ENCODE results near the gene DPCD.
A peak's percentile ranks its signal among the peaks of the same experiment; 100 is the strongest.

The DPCD gene

GRCh38 chr10:101587725-101588653 is at the start of gene DPCD, which contains the start of gene POLL:
TSS of gene DPCD (plus strand) at chr10:101588321. CDS start at chr10:101588337, 16 bp downstream.
TSS of gene POLL (minus strand) at chr10:101588257. CDS start at chr10:101587360, 897 bp downstream.
- DNase-seq = peak; percentile 70

DNA sequence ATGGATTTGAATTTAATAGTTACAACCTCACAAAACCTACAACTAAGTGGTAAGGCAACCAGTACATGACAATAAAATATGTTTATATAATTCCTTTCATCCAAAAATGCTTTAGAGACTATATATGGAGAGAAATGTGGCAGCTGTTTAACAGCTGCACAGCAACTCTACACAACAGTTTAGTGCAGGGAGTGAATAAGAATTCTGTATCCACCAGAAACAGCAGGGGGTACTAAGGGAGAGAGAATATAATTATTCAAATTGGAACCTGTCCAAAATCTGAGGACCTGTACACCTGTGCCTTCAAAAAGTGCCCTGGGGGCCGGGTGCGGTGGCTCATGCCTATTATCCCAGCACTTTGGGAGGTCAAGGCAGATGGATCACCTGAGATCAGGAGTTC is 49.7 kb upstream of the DPCD start:
- DNase-seq = no peak

GRCh38 chr10:101545898-101546297 is 42.2 kb upstream of the DPCD start:
- no peak for DNase-seq

GRCh38 chr10:101550965-101551364 is 37.2 kb upstream of the DPCD start:
- no peak for DNase-seq

DNA sequence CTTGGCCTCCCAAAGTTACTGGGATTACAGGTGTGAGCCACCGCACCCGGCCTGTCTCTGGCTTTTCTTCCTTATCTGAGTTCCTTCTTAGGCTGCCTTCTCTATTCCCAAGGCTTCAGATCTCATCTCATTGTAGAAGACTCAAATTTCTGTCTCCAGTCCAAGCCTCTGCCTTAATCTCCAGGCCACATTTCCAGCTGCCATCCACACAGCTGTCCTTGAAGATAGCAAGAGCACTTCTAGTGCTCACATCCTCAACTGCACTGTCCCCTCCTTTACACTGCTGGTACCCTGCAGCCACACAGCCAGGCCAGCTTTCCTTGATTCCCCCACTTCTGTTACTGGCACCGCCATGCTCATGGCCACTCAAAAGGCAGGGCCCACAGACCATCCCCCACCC is 35.7 kb upstream of the DPCD start:
- DNase-seq = no peak

GRCh38 chr10:101557541-101557940 is 30.6 kb upstream of the DPCD start:
- no peak for DNase-seq

DNA sequence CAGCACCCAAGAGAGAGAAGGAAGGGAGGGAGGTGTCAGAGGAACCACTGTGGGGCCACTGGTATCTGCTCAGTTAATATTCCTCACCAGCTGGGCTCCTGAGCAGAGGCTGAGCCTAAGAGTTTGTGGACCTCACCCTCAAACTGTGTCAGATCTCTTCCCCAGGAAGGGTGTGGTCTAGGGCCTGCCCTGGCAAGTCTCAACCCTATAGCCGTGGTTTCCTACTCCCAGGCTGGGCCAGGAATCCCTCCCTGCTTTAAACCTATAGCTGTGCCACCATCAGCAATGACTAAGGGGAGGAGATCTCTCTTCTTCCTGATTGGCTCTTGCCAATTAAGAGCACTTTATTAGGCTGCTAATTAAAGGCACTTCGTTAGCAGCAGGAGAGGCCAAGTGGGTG is 29.9 kb upstream of the DPCD start:
- DNase-seq = no peak

DNA sequence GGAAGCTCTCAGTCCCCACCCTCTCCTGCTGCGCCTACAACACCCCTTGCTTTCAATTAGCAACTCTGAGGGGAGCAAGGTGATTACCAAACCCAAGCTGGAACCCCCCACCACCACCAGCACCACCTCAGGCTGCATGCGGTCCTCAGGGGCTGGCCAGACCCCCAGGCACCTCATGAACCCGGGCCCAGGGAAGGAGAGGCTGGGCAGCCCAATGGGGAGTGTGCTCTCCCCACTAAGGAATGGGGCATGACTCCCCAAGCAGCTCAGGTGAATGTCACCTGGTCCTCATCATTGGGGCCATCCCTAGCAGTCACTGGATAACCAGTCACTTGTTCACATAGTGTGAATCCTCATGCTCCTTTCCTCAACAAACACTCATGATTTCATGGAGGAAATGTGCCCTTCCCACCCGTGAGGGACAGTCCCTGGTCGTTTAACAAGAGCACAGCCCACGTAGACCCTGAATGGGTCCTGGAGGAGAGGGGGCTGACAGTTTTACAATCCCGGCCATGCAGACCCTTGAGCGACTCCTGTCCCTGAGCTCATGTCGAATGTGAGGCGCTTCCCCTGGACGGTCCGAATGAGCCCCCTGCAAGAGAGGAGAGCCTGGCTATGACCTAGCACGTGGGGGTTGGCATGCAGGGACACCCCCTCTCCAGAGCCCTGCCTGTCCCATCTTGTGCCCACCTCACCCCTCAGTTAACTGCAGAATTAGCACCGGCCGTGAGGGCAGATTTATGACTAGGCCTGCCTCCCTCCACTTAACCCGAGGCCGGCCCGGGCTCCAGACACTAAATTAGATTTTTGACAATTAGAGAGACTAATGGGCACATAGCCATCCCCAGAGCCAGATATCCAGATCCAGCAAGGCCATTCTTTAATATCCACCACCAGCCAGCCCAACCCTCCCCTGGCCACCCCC is 29.2 kb upstream of the DPCD start:
- DNase-seq = no peak

DNA sequence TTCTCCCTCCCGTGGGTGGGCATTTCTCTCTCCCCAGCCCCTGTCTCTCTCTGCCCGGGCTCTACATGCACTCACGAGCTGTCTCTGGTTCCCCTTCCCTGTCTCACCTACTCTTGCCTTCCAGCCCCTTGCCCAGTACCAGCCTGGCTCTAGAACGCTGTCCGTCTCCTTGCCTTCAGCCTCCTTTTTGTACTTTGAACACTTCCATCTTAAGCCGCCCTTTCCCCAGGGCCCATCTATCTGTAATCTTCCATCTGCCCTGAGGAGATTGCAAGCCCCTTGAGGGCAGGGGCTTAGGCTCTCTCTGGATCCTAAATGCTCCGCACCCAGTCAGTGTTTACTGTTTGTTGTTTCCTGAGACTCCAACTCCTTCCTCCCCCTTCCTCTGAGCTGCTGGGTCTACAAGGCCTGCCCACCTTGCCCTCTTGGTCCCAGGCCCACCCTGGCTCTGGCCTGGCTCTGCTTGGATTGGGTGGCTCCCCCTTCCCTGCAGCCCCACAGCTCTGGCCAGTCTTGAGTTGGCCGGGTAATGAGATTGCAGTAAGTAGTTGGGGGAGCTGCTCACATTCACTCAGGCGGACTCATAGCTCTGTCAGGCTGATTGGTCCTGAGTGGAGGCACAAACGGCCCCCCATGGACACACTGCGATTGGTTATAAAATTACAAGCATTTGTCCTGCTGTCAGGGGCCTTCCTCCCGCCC is 28.4 kb upstream of the DPCD start:
- DNase-seq = no peak

- DNase-seq = no peak
Observed at GRCh38 chr10:101560298-101561067, 27.6 kb upstream of the DPCD start.

DNA sequence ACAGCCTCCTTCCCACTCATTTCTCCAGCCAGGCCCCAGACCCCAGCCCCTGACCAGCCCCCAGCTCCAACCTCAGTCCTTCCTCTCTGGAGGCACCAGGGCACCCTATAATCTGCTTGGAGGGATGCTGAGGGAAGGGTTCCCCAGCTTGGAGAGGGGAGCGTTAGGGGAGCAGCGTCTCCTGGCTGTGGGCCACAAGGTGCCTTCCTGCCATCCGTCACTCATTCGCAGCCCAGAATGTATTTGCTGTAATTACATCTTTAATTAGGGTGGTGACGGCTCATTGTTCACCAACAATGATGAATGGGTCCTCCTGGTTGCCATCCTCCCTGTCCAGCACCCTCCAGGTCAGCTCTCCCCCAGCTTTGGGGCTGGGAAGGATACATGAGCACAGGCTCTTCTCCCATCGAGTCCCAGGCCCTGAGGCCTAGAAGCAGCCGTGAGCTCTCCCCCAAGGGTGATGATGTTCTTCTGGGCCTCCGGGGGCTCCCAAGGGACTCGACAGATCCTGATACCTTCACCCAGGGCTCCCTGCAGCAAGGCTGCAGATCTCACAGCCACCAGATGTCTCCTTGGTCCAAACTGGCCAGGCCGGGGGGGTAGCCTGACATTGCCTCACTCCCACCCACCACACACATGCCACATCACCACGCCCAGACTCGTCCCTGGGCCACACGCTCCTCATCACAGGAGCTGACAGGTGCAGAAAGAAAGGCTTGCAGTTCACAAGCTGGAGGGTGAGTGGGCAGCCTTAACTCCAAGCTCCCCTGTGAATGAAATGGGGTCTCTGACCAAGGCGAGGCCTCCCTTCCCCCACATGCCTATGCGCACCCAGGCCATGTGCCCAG is 26.8 kb upstream of the DPCD start:
- DNase-seq = no peak

DNA sequence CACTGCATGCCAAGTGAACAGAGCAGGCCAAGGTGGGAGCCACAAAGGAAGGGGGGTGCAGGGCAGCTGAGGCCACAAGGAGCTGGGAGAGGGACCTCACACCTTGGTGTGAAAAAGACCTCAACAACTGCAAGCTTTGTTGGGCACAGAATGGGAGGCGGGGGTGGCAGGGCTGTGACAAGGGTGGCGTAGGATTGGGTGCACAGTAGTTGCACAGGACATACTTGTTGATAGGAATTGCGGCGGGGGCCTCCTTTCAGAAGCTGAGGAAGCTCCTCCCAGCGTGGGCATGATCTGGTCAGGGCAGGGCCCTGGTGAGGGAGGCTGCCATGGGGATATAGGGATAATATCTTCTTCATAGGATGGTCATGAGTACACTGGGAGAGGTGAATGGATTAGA is 25.9 kb upstream of the DPCD start:
- no peak for DNase-seq

DNA sequence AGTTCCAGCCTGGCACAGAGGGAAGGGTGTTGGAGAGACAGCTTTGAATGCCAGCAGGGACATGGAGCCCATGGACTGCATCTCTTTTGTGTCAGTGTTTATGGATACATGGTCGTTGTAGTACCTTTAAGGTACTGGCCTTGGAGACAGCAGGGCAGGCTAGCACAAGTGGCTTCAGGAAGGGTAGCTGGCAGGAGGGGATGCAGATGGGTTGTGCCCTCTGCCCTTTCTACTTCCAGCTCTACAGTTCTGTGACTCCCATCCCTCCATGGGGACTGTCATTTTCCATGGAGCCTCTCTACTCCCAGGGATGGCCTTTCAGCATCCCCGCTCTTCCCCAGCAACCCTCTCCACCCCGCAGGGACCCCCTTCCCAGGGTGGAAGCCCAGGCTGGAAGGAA is 25.1 kb upstream of the DPCD start:
- no peak for DNase-seq

DNA sequence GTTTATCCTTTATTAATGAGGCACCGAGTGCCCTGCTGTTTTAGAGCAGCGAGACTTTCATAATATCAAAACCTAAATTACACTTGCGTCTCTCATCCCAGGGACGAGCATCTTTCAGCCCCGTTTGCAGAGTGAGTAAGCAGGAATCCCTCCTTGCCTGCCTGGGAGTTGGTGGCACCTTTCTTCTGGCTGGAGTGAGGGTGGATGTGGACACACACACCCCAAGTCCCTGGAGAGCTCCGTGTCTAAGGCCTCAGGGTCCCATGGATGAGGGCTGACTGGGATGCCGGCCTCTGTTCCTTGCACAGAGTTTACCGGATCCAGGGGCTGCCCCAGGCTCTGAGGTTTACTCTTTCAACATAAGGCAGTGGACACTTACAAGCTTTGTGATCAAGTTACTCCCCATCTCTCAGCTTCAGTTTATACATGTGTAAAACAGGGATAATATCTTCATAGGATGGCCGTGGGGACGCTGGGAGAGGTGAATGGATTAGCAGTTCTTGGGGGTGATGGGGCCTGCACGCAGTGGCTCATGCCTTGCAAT is 24.6 kb upstream of the DPCD start:
- DNase-seq = no peak

GRCh38 chr10:101564490-101564991 is 23.6 kb upstream of the DPCD start:
- DNase-seq = no peak

GRCh38 chr10:101565370-101565900 is 22.7 kb upstream of the DPCD start:
- DNase-seq = no peak

- no peak for DNase-seq
Observed at GRCh38 chr10:101565936-101566332, 22.2 kb upstream of the DPCD start.

GRCh38 chr10:101566333-101567164 is 21.6 kb upstream of the DPCD start:
- DNase-seq = no peak
